NCI-H526 treated with DMSO at 0.1 percent for 48 hours (cell line): ENCODE results near the gene ARVCF.

Experiments
- DNase-seq: peaks from one replicate; lab custom pipeline; 2025; lab: John Stamatoyannopoulos, UW

The ARVCF gene

DNA sequence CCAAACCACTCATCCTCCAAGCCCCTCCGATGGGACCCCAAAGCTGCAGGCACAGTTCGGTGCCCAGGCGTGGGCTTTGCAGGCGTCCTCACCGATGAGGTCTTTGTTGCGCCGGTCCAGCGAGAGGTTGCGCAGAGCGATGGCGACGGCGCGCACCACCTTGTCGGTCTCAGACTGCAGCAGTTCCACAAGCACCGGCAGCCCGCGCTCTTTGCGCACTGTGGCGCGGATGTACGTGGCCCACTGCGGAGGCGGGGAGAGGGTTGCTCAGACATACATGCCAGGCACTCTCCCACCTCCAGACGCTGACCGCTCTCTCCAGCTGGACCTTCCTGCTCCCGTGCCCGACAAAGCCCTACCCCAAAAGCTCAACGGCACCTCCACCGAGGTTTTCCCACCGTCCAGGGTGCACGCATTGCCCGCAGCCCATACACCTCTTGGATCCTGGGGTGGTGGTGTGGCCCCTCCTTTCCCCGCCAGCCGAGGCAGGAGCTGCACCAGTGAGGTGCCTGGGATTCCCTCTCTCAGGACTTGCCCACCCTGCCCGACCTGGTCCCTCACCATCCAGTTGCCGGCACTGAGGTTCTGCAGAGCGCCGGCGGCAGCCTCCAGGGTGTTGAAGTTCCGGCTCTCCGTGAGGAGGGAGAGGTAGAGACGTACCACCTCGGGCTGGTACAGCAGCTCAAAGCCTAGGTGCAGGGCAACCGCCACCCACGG is 42.9 kb downstream of the ARVCF start:
- DNase-seq: no peak

DNA sequence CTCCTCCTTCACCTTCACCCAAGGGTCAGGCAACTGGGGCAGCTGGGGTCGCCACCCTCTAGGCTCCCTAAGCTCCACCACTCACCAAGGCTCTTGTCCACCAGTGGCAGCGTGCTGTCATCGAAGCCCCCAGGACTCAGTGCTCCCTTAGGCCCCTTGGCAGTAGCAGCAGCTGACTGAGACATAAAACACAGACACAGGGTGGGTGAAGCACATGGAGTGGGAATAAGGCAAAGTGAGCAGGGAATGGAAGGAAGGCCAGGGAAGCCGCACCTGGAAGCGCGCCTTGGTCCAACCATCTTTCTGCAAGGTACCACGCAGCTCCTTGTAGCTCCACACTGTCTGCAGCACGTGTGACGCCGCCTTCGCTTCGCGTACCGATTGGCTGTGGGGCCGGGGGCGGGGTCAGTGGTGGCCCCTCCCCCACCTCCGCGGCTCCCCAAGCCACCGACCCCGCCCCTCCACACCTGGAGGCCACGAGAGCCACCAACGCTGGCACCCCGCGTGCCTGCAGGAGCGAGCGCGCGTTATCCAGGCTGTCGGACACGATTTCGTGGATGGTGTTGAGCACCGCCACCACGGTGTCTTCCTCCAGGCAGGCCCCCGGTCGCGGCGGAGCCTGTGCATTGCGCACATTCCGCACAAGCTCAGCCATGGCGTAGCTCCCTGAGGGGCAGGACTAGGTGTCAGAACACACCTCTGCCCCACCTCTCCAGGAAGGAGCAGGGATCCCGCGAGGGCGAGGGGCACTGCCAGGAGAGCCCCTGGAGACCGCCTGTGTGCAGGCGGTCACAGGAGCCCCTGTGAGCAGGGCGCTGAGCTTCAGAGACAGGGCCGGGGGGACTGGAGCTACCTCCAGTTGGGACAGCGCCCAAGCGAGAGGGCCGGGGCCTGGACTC is 43.7 kb downstream of the ARVCF start:
- DNase-seq: no peak

DNA sequence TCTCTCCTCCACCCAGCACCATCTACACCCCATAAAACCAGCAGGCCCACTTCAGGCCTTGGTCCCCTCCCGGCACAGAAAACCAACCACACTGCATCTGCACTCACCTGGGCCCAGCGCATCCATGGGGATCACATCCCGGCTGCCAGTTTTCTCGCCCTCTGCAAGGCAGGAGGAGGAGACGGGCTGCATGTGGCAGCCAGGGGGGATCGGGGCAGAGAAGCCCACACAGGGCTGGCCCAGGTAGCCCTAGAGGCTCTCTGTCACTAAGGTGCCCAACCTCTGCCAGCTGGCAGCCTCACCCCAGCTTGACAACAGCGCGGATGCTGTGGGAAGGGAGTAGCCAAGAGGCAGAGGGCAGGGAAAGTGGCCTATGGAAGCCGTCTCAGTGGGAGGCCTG is 44.4 kb downstream of the ARVCF start:
- DNase-seq: no peak

DNA sequence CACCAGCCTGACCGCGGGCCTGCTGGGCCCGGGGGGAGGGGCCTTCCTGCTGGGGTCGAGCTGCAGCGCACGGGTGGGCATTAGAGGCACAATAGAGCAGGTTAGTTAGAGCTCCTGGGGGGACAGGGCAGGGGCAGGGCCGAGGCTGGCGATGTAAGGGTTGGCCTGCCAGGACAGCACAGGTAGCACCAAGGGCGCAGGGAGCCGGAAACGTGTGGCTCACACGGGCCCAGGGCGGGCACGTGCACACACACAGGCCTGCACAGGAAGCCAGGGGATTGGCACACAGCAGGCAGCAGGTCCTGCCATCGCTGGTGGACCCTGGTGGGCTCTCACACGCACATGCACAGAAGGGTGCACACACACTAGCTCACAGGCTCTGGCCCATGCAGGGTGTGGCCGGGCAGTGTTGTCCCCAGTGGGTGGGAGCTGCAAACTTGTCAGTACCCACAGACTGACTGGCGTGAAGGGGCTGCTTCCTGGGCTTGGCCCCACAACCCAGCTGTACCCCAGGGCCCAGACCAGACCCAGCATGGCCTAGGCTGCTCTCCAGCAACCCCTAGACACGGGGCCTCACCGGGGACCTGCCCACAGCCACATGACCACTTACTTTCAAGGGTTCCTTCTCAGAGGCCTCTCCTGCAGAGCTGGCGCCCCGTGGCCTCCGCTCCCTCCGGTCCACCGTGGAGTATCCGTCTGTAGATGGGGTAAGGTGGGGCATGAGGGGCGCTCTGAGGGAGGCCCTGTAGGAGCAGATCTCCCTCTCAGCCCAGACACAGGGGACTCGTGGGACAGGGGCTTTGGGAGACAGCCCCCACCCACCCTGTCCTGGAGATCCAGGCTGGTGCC is 45.1 kb downstream of the ARVCF start:
- DNase-seq: no peak

DNA sequence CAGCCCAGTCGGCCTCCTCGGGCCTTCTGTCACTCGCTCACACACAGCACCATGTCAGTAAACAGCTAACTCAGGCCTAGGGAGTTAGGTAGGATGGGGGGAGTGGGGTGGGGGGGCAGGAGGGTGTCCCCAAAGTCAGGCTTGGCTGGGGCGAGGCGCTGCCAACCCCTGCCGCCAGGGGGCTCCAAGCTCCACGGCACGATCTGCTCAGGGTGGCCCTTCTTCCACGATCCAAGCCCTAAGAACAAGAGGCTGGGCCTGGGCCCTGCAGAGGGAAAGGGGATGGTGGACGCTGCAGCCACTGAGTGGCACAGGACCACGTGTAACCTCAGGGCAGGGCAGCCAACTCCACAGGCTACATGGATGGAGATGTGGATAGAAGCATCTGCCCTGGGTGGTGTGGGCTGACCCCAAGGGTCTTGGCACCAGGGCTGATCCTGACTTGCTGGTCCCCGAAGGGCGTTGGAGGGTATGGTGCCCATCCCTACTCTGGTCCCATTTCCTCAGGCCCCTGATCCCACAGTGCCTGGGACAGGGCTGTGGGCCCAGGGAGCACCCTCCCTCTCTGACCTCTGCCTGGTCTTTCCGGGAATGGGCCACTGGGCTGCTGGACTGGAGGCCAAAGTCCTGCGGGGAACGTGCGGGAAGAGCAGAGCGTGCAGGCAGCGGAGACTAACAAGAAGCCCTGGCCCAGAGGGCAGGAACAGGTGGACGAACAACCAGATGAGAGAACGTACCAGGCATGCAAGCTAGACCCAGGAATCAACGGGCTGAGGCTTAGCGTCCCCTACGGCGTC is 45.9 kb downstream of the ARVCF start:
- peak; percentile 11 for DNase-seq

DNA sequence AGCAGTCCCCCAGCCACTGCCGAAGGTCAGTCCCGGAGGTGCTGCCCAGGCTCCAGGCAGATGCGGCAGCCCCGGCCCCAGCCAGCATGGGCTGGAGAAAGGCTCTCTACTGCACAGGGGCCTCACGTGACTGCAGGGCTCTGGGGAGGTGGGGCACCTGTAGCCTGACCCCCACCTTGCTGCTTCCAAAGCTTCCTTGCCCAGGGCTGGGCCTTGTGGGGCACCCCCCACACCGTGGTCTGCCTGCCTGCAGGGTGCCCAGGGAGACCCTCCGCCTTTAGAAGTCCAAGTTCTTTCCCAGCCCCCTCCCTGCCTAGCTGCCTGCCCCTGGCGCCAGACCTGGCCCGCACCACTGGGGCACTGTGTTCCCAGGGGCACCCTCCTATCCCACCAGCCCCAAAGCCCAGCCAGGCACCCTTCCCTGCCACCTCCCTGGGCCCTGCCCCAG is 46.6 kb downstream of the ARVCF start:
- no peak for DNase-seq

DNA sequence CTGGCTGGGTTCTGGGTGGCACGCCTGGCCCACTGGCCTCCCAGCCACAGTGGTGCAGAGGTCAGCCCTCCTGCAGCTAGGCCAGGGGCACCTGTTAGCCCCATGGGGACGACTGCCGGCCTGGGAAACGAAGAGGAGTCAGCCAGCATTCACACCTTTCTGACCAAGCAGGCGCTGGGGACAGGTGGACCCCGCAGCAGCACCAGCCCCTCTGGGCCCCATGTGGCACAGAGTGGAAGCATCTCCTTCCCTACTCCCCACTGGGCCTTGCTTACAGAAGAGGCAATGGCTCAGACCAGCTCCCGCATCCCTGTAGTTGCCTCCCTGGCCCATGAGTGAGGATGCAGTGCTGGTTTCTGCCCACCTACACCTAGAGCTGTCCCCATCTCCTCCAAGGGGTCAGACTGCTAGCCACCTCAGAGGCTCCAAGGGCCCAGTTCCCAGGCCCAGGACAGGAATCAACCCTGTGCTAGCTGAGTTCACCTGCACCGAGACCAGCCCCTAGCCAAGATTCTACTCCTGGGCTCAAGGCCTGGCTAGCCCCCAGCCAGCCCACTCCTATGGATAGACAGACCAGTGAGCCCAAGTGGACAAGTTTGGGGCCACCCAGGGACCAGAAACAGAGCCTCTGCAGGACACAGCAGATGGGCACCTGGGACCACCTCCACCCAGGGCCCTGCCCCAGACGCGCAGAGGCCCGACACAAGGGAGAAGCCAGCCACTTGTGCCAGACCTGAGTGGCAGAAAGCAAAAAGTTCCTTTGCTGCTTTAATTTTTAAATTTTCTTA is 47.3 kb downstream of the ARVCF start:
- no peak for DNase-seq

DNA sequence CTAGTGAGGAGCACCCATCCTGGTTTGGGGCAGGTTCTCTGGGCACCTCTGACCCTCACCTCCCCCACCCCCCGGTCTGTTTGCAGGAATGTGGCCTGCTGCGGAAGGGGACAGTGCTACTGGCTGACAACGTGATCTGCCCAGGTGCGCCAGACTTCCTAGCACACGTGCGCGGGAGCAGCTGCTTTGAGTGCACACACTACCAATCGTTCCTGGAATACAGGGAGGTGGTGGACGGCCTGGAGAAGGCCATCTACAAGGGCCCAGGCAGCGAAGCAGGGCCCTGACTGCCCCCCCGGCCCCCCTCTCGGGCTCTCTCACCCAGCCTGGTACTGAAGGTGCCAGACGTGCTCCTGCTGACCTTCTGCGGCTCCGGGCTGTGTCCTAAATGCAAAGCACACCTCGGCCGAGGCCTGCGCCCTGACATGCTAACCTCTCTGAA is 48.2 kb downstream of the ARVCF start:
- DNase-seq: no peak

DNA sequence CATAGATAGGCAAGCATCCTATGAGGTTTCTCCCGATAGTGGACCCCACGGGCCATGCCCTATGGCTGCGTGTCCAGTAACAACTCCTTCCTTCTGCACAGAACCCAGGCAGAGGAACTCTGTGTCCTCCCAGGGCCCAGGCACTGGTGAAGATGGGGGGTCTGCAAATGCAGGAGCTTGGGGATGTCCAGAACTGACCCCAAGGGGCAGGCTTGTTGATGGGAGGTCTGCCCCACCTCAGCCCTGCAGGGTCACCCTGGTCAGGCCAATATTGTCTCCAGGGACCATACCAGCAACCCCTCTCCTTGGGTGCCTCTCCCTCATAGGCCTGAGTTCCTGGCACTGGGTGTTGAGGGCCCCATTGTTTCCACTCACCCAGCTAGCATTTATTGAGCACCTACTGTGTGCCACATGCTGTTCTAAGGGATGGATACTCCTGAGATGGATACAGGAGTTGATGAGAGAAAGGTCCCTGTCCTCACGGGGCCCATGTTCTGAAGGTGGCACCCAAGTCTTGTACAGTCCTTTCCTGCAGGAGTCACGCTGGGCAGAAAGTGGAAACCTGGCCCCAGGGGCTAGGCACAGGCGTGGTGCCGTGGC is 48.7 kb downstream of the ARVCF start:
- no peak for DNase-seq

DNA sequence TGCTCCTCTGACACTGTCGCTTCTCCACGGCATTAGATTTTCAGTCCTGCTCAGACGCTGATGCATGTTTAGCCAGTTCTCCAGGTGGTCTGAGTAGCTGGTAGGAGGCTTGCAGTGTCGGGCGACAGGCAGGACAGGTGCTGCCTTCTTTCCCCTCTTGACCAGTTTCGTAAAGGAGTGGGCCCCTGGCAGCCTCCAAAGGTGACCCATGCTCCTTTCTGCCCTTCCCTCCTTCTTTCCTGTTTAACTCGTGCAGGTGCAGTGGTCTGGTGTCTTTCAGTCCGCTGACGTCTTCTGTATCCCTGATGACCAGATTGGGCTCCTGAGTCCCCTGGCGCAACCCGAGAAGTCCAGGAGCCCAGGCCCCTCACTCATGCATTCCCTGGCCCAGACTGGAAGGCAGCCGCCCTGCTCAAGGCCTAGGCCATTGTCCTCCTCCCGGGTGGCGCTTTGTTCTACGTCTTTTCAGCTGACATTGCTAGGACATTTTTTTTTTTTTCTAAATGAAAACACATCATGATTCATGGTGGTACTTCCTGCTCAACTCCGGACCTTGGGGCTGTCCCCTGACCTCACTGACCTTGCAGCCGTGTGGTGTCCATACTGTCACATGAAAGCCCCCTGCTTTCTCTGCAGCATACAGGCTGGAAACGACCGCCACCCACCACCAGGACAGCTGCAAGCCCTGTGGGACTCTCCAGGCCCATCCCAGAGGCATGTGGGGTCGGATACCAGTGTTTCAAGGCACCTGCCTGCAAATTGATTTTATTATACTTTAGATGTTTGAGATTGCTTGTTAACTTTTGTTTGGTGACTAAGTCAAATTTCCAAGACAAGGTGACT is 49.5 kb downstream of the ARVCF start:
- no peak for DNase-seq

DNA sequence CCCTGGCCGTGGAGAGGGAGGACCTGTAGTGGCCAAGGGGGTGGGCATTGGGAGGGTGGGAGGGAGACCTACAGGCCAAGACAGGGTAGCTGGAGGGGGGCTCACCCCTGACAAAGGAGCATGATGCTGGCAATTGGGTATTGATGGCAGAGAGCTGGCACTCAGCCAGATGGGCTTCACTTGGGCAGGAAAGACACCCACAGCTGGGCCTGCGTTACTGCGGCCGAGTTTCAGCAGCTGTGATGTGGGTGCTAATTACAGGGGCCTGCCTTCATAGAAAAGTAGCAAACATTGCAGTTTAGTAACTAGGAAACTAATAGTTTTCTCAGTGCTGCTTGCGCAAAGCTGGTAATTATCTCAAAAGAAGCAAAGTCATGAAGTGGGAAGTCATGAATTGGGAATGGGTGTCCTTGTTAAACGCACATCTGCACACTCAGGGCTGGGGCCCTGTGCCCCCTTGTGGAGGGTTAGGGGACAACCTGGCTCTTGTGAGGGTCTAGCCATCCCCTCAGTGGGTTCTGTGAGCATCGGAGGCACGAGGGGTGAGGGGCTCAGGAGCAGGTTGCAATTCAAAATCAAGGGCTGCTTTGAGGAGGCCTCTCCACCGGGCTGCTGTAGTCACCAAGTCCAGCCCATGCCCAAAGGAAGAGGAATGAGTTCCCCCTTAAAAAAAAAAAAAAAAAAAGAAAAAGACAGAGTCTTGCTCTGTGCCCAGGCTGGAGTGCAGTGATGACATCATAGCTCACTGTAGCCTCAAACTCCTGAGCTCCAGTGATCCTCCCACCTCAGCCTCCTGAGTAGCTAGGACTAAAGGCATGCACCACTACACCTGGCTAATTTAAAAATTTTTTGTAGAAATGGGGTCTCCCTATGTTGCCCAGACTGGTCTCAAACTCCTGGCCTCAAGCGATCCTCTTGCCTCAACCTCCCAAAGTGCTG is 50.6 kb downstream of the ARVCF start:
- no peak for DNase-seq

DNA sequence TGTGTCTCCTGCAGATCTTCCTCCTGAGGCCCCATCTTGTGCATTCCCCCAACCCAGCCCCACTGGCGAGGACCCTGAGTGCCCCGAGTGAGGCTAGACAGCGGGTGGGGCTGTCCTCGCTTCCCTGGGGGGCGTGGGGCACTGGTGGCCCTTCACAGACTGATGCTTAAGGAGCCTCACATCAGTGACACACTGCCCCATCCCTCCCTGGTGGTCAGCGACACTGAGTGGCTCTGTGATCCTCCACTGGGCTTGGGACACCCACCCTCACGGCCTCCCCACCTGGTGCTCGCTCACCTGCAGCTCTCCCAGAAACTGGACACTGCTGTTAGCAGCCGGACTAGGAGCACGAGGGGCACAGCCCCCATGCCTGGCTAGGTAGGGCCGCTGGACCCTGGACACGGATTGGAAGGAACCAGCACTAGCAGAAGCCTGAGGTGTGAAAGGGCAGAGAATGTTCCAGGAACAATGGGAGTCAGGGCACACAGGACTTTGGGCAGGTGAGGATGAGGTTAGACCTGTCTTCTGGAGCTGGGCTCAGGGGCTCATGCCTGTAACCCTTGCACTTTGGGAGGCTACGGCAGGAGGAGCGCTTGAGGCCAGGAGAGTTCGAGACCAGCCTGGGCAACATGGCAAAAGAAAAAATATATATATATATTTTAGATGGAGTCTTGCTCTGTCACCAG is 51.8 kb downstream of the ARVCF start:
- no peak for DNase-seq

DNA sequence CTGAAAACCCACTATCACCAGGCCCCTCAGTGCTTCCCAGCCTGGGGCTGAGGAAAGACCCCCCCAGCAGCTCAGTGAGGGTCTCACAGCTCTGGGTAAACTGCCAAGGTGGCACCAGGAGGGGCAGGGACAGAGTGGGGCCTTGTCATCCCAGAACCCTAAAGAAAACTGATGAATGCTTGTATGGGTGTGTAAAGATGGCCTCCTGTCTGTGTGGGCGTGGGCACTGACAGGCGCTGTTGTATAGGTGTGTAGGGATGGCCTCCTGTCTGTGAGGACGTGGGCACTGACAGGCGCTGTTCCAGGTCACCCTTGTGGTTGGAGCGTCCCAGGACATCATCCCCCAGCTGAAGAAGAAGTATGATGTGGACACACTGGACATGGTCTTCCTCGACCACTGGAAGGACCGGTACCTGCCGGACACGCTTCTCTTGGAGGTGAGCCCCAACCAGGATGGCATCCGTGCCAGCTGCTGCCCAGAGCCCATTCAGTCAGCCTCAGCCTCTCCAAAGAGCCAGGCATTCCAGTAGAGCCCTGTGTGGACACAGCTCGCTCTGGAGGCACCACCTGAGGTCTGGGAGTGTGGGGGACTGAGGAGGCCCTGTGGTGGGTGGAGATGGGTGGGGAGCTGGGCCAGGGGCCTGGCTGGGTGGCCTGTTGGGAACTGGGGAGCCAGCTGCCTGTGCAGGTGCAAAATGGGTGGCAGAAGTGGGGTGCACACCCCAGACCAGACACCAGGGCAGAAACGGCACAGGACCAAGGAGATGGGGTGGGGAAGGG is 52.6 kb downstream of the ARVCF start:
- DNase-seq: no peak

DNA sequence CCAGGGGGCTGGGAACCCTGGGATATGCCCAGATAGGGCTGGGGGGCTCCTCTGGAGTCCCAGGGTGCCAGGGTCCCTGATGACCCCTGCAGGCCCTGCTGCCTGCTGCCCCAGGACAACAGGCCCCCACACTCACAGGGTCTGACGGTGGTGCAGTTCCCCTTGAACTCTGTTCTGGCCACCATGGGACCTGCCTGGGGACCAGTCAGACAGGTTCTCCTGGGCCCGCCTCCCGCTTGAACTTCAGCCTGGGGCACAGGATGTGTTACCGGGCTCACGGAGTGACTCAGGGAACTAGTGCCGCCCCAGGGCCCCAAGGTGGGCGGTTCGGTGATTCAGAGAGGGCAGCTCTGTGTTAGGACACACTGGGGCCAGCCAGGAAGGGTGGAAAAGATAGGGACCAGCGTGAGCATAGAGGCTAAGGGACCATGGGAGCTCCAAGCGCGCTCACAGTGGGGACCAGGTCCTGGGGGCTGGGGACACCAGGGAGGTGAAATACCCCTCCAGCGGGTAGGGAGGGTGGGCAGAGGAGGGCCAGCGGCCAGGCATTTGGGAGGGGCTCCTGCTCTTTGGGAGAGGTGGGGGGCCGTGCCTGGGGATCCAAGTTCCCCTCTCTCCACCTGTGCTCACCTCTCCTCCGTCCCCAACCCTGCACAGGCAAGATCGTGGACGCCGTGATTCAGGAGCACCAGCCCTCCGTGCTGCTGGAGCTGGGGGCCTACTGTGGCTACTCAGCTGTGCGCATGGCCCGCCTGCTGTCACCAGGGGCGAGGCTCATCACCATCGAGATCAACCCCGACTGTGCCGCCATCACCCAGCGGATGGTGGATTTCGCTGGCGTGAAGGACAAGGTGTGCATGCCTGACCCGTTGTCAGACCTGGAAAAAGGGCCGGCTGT is 53.5 kb downstream of the ARVCF start:
- DNase-seq: peak; percentile 27

DNA sequence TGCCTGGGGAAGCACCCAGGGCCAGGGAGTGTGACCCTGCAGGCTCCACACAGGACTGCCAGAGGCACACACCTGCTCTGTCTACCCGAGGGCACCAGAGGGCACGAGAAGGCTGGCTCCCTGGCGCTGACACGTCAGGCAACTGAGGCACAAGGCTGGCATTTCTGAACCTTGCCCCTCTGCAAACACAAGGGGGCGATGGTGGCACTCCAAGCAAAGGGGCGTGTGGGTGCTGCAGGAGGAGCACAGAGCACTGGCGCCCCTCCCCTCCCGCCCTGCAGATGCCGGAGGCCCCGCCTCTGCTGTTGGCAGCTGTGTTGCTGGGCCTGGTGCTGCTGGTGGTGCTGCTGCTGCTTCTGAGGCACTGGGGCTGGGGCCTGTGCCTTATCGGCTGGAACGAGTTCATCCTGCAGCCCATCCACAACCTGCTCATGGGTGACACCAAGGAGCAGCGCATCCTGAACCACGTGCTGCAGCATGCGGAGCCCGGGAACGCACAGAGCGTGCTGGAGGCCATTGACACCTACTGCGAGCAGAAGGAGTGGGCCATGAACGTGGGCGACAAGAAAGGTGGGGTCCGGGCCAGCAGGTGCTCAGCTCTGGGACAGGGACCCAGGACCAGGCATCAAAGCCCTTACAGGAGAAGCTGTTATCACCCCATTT is 54.2 kb downstream of the ARVCF start:
- peak; percentile 67 for DNase-seq
